GM19452 (cell line): ENCODE data around the gene AZI2.
A peak's percentile ranks its signal among the peaks of the same experiment; 100 is the strongest.

ENCODE experiments used
- ATAC-seq: cut with Tn5 transposase; IDR thresholded peaks from one replicate; pipeline ENCODE4 v1.9.1; 2021; ENCODE audit not compliant: unreplicated experiment

AZI2 gene

GRCh38 chr3:28348629-28349468, at the start of gene AZI2, which contains the start of gene ZCWPW2:
TSS of gene AZI2 (minus strand) at chr3:28348824. CDS start at chr3:28340617, 8,207 bp downstream.
TSS of gene ZCWPW2 (plus strand) at chr3:28348721. CDS start at chr3:28413069, 64,348 bp downstream.
- peak; percentile 85 for ATAC-seq

GRCh38 chr3:28388978-28389377, 40.4 kb upstream of the AZI2 start:
- ATAC-seq: no peak

GRCh38 chr3:28386049-28386448, 37.4 kb upstream of the AZI2 start:
- ATAC-seq: no peak

- ATAC-seq: no peak
Measured at GRCh38 chr3:28376424-28376823, 27.8 kb upstream of the AZI2 start.

GRCh38 chr3:28349469-28350000, 911 bp upstream of the AZI2 start:
- ATAC-seq: no peak

- ATAC-seq: no peak
Measured at GRCh38 chr3:28348265-28348628, 377 bp downstream of the AZI2 start.

GRCh38 chr3:28347374-28348264, 1.0 kb downstream of the AZI2 start:
- ATAC-seq: no peak

- ATAC-seq: no peak
Measured at GRCh38 chr3:28345690-28346089, 2.9 kb downstream of the AZI2 start.

- ATAC-seq: no peak
Measured at GRCh38 chr3:28343144-28343543, 5.5 kb downstream of the AZI2 start.

- ATAC-seq: no peak
Measured at GRCh38 chr3:28337230-28337629, 11.4 kb downstream of the AZI2 start.

GRCh38 chr3:28335246-28335645, 13.4 kb downstream of the AZI2 start:
- no peak for ATAC-seq

GRCh38 chr3:28334552-28334951, 14.1 kb downstream of the AZI2 start:
- no peak for ATAC-seq

GRCh38 chr3:28328188-28329151, 20.2 kb downstream of the AZI2 start:
- ATAC-seq: no peak

GRCh38 chr3:28326458-28326926, 22.1 kb downstream of the AZI2 start:
- ATAC-seq: peak; percentile 84

- ATAC-seq: no peak
Measured at GRCh38 chr3:28322464-28322863, 26.2 kb downstream of the AZI2 start.

- no peak for ATAC-seq
Measured at GRCh38 chr3:28320981-28321380, 27.6 kb downstream of the AZI2 start.

GRCh38 chr3:28317438-28318022, 31.1 kb downstream of the AZI2 start:
- peak; percentile 85 for ATAC-seq

GRCh38 chr3:28316226-28316625, 32.4 kb downstream of the AZI2 start:
- ATAC-seq: no peak

GRCh38 chr3:28315711-28316110, 32.9 kb downstream of the AZI2 start:
- ATAC-seq: no peak

GRCh38 chr3:28308196-28308595, 40.4 kb downstream of the AZI2 start:
- no peak for ATAC-seq
